IgD-negative memory B cell (primary cell): ENCODE results near the gene ETV6. TPM values are rescaled to one million over a fixed set of nuclear protein-coding genes. Genes with fewer than 3 reads are reported as not detected.

Source experiments
- H3K27ac Mint-ChIP-seq, 3 donors: one replicate each; pipeline ENCODE4 v1.8.0; 2020 to 2022; ENCODE audit warnings: mild to moderate bottlenecking in 3 of 3, mixed read lengths in 3 of 3, moderate library complexity in 1 of 3
- H3K27me3 Mint-ChIP-seq: one replicate; pipeline ENCODE4 v1.8.0; 2021; ENCODE audit warnings: mixed read lengths
- H3K36me3 Mint-ChIP-seq: one replicate; pipeline ENCODE4 v1.8.0; 2020; ENCODE audit warnings: mild to moderate bottlenecking, mixed read lengths
- H3K4me1 Mint-ChIP-seq, 3 donors: one replicate each; pipeline ENCODE4 v1.8.0; 2020 to 2022; ENCODE audit warnings: mixed read lengths in 3 of 3, mild to moderate bottlenecking in 1 of 3
- H3K4me3 Mint-ChIP-seq, 4 donors: one replicate each; pipeline ENCODE4 v1.8.0; 2020 to 2022; ENCODE audit warnings: mild to moderate bottlenecking in 4 of 4, mixed read lengths in 4 of 4, moderate library complexity in 3 of 4
- H3K9me3 Mint-ChIP-seq, 3 donors: one replicate each; pipeline ENCODE4 v1.8.0; 2020 to 2021; ENCODE audit warnings: mixed read lengths in 3 of 3, mild to moderate bottlenecking in 1 of 3
- polyA plus RNA-seq: library from polyadenylated mRNA; unstranded; fragments of 300-500 nt; fragmentation: Illumina TruSeq; gene quantifications from one replicate; pipeline ENCODE4 v1.2.3, GENCODE V29; 2021

Gene ETV6
- polyA plus RNA-seq, 1 donor from 2014 or later = 9.8 TPM

GRCh38 chr12:11718768-11719253 is 69.3 kb downstream of the ETV6 start:
- no peaks in the 10 kb centered on the region for H3K27me3 Mint-ChIP-seq
- no peak overlapping the region for H3K4me3 Mint-ChIP-seq
- H3K9me3 Mint-ChIP-seq = no peaks in the 10 kb centered on the region
- H3K27ac Mint-ChIP-seq = peak overlapping the region in 1 of 3 donors; percentile 34
- H3K36me3 Mint-ChIP-seq = peaks cover 5% of the 10 kb centered on the region
- peaks cover 31 to 52% (median 51%) of the 10 kb centered on the region in 3 donors for H3K4me1 Mint-ChIP-seq

- Mint-ChIP-seq H3K27ac (no peak overlapping the region), H3K4me3 (no peak overlapping the region), H3K36me3 (peaks cover 3% of the 10 kb centered on the region), H3K9me3 (no peaks in the 10 kb centered on the region), H3K4me1 (peaks cover 36 to 57% (median 56%) of the 10 kb centered on the region in 3 donors), H3K27me3 (no peaks in the 10 kb centered on the region)
Measured at GRCh38 chr12:11719678-11720099, 70.2 kb downstream of the ETV6 start.

- peaks cover 2% of the 10 kb centered on the region for H3K36me3 Mint-ChIP-seq
Measured at GRCh38 chr12:11722071-11722470, 72.6 kb downstream of the ETV6 start.

GRCh38 chr12:11722578-11723138 is 73.2 kb downstream of the ETV6 start:
- no peaks in the 10 kb centered on the region for H3K27me3 Mint-ChIP-seq
- H3K27ac Mint-ChIP-seq = peak overlapping the region in 1 of 3 donors; percentile 30
- peaks cover 47 to 71% (median 65%) of the 10 kb centered on the region in 3 donors for H3K4me1 Mint-ChIP-seq
- no peaks in the 10 kb centered on the region for H3K9me3 Mint-ChIP-seq
- peaks cover 2% of the 10 kb centered on the region for H3K36me3 Mint-ChIP-seq
- no peak overlapping the region for H3K4me3 Mint-ChIP-seq

More at GRCh38 chr12:11722071-11722470, 72.6 kb downstream of the ETV6 start:
- Mint-ChIP-seq H3K4me3 (no peak overlapping the region), H3K27ac (peak overlapping the region in 1 of 3 donors; percentile 30), H3K9me3 (no peaks in the 10 kb centered on the region), H3K27me3 (no peaks in the 10 kb centered on the region), H3K4me1 (peaks cover 44 to 70% (median 62%) of the 10 kb centered on the region in 3 donors)

GRCh38 chr12:11723993-11724392 is 74.5 kb downstream of the ETV6 start:
- no peaks in the 10 kb centered on the region for H3K27me3 Mint-ChIP-seq
- peak overlapping the region in 1 of 4 donors; percentile 65 for H3K4me3 Mint-ChIP-seq
- no peaks in the 10 kb centered on the region for H3K9me3 Mint-ChIP-seq
- H3K4me1 Mint-ChIP-seq = peaks cover 51 to 78% (median 68%) of the 10 kb centered on the region in 3 donors
- H3K36me3 Mint-ChIP-seq = peaks cover 2% of the 10 kb centered on the region
- peak overlapping the region in 2 of 3 donors; percentile 37 to 79 for H3K27ac Mint-ChIP-seq

- H3K4me3 Mint-ChIP-seq = peak overlapping the region in 1 of 4 donors; percentile 18
- peaks cover 3% of the 10 kb centered on the region for H3K36me3 Mint-ChIP-seq
- H3K27me3 Mint-ChIP-seq = no peaks in the 10 kb centered on the region
- H3K9me3 Mint-ChIP-seq = no peaks in the 10 kb centered on the region
- H3K27ac Mint-ChIP-seq = peak overlapping the region in 2 of 3 donors; percentile 26 to 47
- peaks cover 57 to 79% (median 71%) of the 10 kb centered on the region in 3 donors for H3K4me1 Mint-ChIP-seq
Measured at GRCh38 chr12:11724888-11725311, 75.4 kb downstream of the ETV6 start.

- H3K4me1 Mint-ChIP-seq = peaks cover 62 to 84% (median 75%) of the 10 kb centered on the region in 3 donors
- H3K36me3 Mint-ChIP-seq = peaks cover 3% of the 10 kb centered on the region
- H3K27ac Mint-ChIP-seq = peak overlapping the region in 1 of 3 donors; percentile 1
- no peaks in the 10 kb centered on the region for H3K27me3 Mint-ChIP-seq
- H3K9me3 Mint-ChIP-seq = no peaks in the 10 kb centered on the region
- H3K4me3 Mint-ChIP-seq = peak overlapping the region in 2 of 4 donors; percentile 17 to 73
Measured at GRCh38 chr12:11725686-11726085, 76.2 kb downstream of the ETV6 start.

- Mint-ChIP-seq H3K27me3 (no peaks in the 10 kb centered on the region), H3K27ac (no peak overlapping the region), H3K36me3 (peaks cover 3% of the 10 kb centered on the region), H3K4me1 (peaks cover 63 to 86% (median 77%) of the 10 kb centered on the region in 3 donors), H3K4me3 (peak overlapping the region in 2 of 4 donors; percentile 43 to 63), H3K9me3 (no peaks in the 10 kb centered on the region)
Measured at GRCh38 chr12:11726659-11727058, 77.2 kb downstream of the ETV6 start.

GRCh38 chr12:11727133-11727664 is 77.7 kb downstream of the ETV6 start:
- H3K4me3 Mint-ChIP-seq = peak overlapping the region in 2 of 4 donors; percentile 0 to 63
- no peaks in the 10 kb centered on the region for H3K9me3 Mint-ChIP-seq
- H3K27ac Mint-ChIP-seq = peak overlapping the region; percentile 1 to 10 (median 1)
- no peaks in the 10 kb centered on the region for H3K27me3 Mint-ChIP-seq
- H3K36me3 Mint-ChIP-seq = peaks cover 3% of the 10 kb centered on the region
- H3K4me1 Mint-ChIP-seq = peaks cover 64 to 87% (median 77%) of the 10 kb centered on the region in 3 donors

- H3K4me3 Mint-ChIP-seq = no peak overlapping the region
- no peaks in the 10 kb centered on the region for H3K27me3 Mint-ChIP-seq
- no peaks in the 10 kb centered on the region for H3K9me3 Mint-ChIP-seq
- peaks cover 3% of the 10 kb centered on the region for H3K36me3 Mint-ChIP-seq
- peaks cover 61 to 85% (median 74%) of the 10 kb centered on the region in 3 donors for H3K4me1 Mint-ChIP-seq
- H3K27ac Mint-ChIP-seq = peak overlapping the region in 2 of 3 donors; percentile 9 to 89
Measured at GRCh38 chr12:11728154-11728755, 78.8 kb downstream of the ETV6 start.

- Mint-ChIP-seq H3K27me3 (no peaks in the 10 kb centered on the region), H3K9me3 (no peaks in the 10 kb centered on the region), H3K36me3 (peaks cover 3% of the 10 kb centered on the region), H3K4me1 (peaks cover 61 to 85% (median 76%) of the 10 kb centered on the region in 3 donors), H3K27ac (peak overlapping the region; percentile 73 to 98 (median 97)), H3K4me3 (peak overlapping the region in 3 of 4 donors; percentile 67 to 79 (median 70))
Measured at GRCh38 chr12:11729008-11729407, 79.5 kb downstream of the ETV6 start.

- Mint-ChIP-seq H3K27me3 (no peaks in the 10 kb centered on the region), H3K36me3 (peaks cover 3% of the 10 kb centered on the region), H3K4me3 (peak overlapping the region in 3 of 4 donors; percentile 53 to 79 (median 67)), H3K4me1 (peaks cover 61 to 82% (median 74%) of the 10 kb centered on the region in 3 donors), H3K27ac (peak overlapping the region; percentile 94 to 98 (median 97)), H3K9me3 (no peaks in the 10 kb centered on the region)
Measured at GRCh38 chr12:11729439-11730150, 80.1 kb downstream of the ETV6 start.

GRCh38 chr12:11730299-11731041 is 81.0 kb downstream of the ETV6 start:
- Mint-ChIP-seq H3K9me3 (no peaks in the 10 kb centered on the region), H3K36me3 (peaks cover 3% of the 10 kb centered on the region), H3K27ac (peak overlapping the region; percentile 94 to 98 (median 97)), H3K4me1 (peaks cover 63 to 80% (median 76%) of the 10 kb centered on the region in 3 donors), H3K4me3 (peak overlapping the region; percentile 6 to 92 (median 82)), H3K27me3 (no peaks in the 10 kb centered on the region)

GRCh38 chr12:11731042-11731357 is 81.5 kb downstream of the ETV6 start:
- H3K9me3 Mint-ChIP-seq = no peaks in the 10 kb centered on the region
- H3K4me1 Mint-ChIP-seq = peaks cover 63 to 78% (median 73%) of the 10 kb centered on the region in 3 donors
- H3K27ac Mint-ChIP-seq = peak overlapping the region; percentile 94 to 98 (median 97)
- no peaks in the 10 kb centered on the region for H3K27me3 Mint-ChIP-seq
- peaks cover 2% of the 10 kb centered on the region for H3K36me3 Mint-ChIP-seq
- H3K4me3 Mint-ChIP-seq = peak overlapping the region; percentile 6 to 92 (median 82)
